K562 (cell line): ENCODE data around the gene ARHGDIB. TPM values are rescaled to one million over a fixed set of nuclear protein-coding genes. Genes with fewer than 3 reads are reported as not detected.
A peak's percentile ranks its signal among the peaks of the same experiment; 100 is the strongest.

Experiments
- CBX1 ChIP-seq: sonication (generic); IDR thresholded peaks from 2 replicates; pipeline ENCODE4 v1.6.1; 2016; ENCODE audit warnings: antibody characterized with exemption, low read depth, mild to moderate bottlenecking
- DLX4 ChIP-seq: fragments of 250-450 bp; sonication (Bioruptor Pico); IDR thresholded peaks from 2 replicates; pipeline ENCODE4 v1.6.1; 2021; ENCODE audit warnings: mild to moderate bottlenecking
- ETV1 ChIP-seq: fragments of 450-650 bp; conservative IDR thresholded peaks from 2 replicates; pipeline ENCODE4 v1.6.1; 2016; ENCODE audit warnings: missing genetic modification characterization, control low read depth, low read depth, missing compliant biosample characterization
- GTF2E2 ChIP-seq: fragments of 200-800 bp; sonication (Bioruptor generic); IDR thresholded peaks from 2 replicates; pipeline ENCODE4 v1.6.1; 2016; ENCODE audit warnings: missing genetic modification characterization, missing compliant biosample characterization
- KLF10 ChIP-seq: fragments of 250-450 bp; sonication (Bioruptor Pico); IDR thresholded peaks from 2 replicates; pipeline ENCODE4 v1.6.1; 2021; ENCODE audit warnings: matching md5 sums
- PHF8 ChIP-seq: fragments of 200-600 bp; sonication (generic); IDR thresholded peaks from 2 replicates; pipeline ENCODE4 v1.6.1; 2012; ENCODE audit warnings: mixed run types, mild to moderate bottlenecking, inconsistent platforms, low read length, moderate library complexity, borderline replicate concordance
- POLR2AphosphoS5 ChIP-seq: IDR thresholded peaks from 2 replicates; pipeline ENCODE4 v1.6.1; 2011; ENCODE audit warnings: mild to moderate bottlenecking, low read depth, low read length, moderate library complexity; ENCODE audit not compliant: control insufficient read depth, insufficient read depth
- SMAD3 ChIP-seq: fragments of 450-650 bp; formaldehyde crosslinking; conservative IDR thresholded peaks from 2 replicates; pipeline ENCODE4 v1.4.0; 2020; ENCODE audit warnings: mild to moderate bottlenecking
- TEAD4 ChIP-seq, 2 experiments: sonication (generic) in 1 of 2; formaldehyde crosslinking in 1 of 2; IDR thresholded peaks; 2 replicates each; pipeline versions ENCODE4 v1.6.1 to v1.8.0; 2012 to 2022; ENCODE audit warnings: borderline replicate concordance in 1 of 2, inconsistent platforms in 1 of 2, low read length in 1 of 2, mild to moderate bottlenecking in 1 of 2, missing genetic modification reagents in 1 of 2
- ZBTB26 ChIP-seq: fragments of 450-650 bp; formaldehyde crosslinking; IDR thresholded peaks from 2 replicates; pipeline ENCODE4 v1.4.0; 2022; ENCODE audit warnings: missing genetic modification characterization
- ZC3H8 ChIP-seq: fragments of 450-650 bp; IDR thresholded peaks from 2 replicates; pipeline ENCODE4 v1.6.1; 2017
- ZNF316 ChIP-seq: fragments of 450-650 bp; IDR thresholded peaks from 2 replicates; pipeline ENCODE4 v1.6.1; 2016
- ZNF436 ChIP-seq: fragments of 250-450, 450-650 bp; sonication (Bioruptor Pico); formaldehyde crosslinking; IDR thresholded peaks from 2 replicates; pipeline ENCODE4 v1.7.0; 2020; ENCODE audit warnings: mild to moderate bottlenecking
- polyA plus RNA-seq, 8 experiments: library from polyadenylated mRNA; depleted of rRNA in 4 of 8; stranded (reverse) in 5 of 8; unstranded in 3 of 8; fragments of >200 nt; fragmentation: Nextera tagmentation in 2 of 8; fragmentation: Illumina TruSeq in 1 of 8; extraction: Ambion mirVana in 2 of 8; extraction: Trizol in 1 of 8; gene quantifications; 2 replicates each; pipeline versions ENCODE4 v1.2.1 to v1.2.3, GENCODE V29; 2011 to 2014; ENCODE audit warnings: inconsistent platforms in 1 of 8, missing spikeins in 1 of 8
- total RNA-seq, 7 experiments: library from RNA; depleted of rRNA in 6 of 7; stranded (reverse); fragments of >200 nt in 6 of 7; fragmentation: Illumina TruSeq in 2 of 7; extraction: Trizol in 2 of 7; gene quantifications; 2 replicates each; pipeline versions ENCODE4 v1.2.1 to v1.2.3, GENCODE V29; 2011 to 2021; ENCODE audit warnings: low replicate concordance in 1 of 7
- TF ChIP-seq, protein P1 (sequence below), 2 experiments: fragments of 150-350 bp in 1 of 2; IDR thresholded peaks; 2 replicates each; pipeline ENCODE4 v1.6.1; 2012 to 2016; ENCODE audit warnings: low read depth in 2 of 2, low read length in 2 of 2, mild to moderate bottlenecking in 1 of 2, moderate library complexity in 1 of 2
- TF ChIP-seq, protein P2 (sequence below), 2 experiments: fragments of 450-650 bp in 1 of 2; IDR thresholded peaks; 2 replicates each; pipeline ENCODE4 v1.6.1; 2011 to 2017; ENCODE audit warnings: low read depth in 2 of 2, antibody characterized with exemption in 1 of 2, borderline replicate concordance in 1 of 2, low read length in 1 of 2, mild to moderate bottlenecking in 1 of 2, mixed read lengths in 1 of 2; ENCODE audit not compliant: control insufficient read depth in 1 of 2
- TF ChIP-seq, protein P3 (sequence below): sonication (generic); formaldehyde crosslinking; IDR thresholded peaks from 2 replicates; pipeline ENCODE4 v1.8.0; 2022; ENCODE audit warnings: missing genetic modification reagents, mild to moderate bottlenecking, moderate library complexity, borderline replicate concordance

ARHGDIB gene
- total and polyA plus RNA-seq, 9 of the 15 experiments (the other 6 are each of a cell fraction or from before 2014, with no cell fraction given): 9.5 to 204 (median 116) TPM

DNA sequence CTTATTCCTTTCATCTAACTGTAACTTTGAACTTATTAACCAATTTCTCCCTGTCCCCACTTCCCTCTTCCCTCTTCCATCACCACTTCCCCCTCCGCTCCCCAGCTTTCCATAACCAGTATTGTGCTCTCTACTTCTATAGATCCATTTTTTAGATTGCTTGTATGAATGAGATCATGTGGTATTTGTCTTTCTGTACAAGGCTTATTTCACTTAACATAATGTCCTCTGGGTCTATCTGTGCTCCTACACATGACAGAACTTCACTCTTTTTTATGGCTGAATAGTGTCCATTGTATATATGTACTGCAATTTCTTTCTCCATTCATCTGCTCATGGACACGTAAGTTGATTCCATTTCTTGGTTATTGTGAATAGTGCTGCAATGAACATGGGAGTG is 37.5 kb downstream of the ARHGDIB start (continued):
- TF ChIP-seq, protein P1, sequence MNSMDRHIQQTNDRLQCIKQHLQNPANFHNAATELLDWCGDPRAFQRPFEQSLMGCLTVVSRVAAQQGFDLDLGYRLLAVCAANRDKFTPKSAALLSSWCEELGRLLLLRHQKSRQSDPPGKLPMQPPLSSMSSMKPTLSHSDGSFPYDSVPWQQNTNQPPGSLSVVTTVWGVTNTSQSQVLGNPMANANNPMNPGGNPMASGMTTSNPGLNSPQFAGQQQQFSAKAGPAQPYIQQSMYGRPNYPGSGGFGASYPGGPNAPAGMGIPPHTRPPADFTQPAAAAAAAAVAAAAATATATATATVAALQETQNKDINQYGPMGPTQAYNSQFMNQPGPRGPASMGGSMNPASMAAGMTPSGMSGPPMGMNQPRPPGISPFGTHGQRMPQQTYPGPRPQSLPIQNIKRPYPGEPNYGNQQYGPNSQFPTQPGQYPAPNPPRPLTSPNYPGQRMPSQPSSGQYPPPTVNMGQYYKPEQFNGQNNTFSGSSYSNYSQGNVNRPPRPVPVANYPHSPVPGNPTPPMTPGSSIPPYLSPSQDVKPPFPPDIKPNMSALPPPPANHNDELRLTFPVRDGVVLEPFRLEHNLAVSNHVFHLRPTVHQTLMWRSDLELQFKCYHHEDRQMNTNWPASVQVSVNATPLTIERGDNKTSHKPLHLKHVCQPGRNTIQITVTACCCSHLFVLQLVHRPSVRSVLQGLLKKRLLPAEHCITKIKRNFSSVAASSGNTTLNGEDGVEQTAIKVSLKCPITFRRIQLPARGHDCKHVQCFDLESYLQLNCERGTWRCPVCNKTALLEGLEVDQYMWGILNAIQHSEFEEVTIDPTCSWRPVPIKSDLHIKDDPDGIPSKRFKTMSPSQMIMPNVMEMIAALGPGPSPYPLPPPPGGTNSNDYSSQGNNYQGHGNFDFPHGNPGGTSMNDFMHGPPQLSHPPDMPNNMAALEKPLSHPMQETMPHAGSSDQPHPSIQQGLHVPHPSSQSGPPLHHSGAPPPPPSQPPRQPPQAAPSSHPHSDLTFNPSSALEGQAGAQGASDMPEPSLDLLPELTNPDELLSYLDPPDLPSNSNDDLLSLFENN (IDR thresholded peaks at IDR 0.05; ENCODE audit: low read depth in 2 of 2, low read length in 2 of 2): 0 out of 4 replicates have a peak, but pooled peaks of 1 of the 2 experiments have one; percentile 49
- 0 out of 2 replicates have a peak, but pooled peaks have one; percentile 8 for TF ChIP-seq TEAD4 (IDR thresholded peaks at IDR 0.05; ENCODE audit: low read length)
- no peak for TF ChIP-seq TEAD4 (CRISPR knock-in tag; IDR thresholded peaks at IDR 0.05; ENCODE audit: borderline replicate concordance)
- TF ChIP-seq ZBTB26 (CRISPR knock-in tag): peak; percentile 98
- peak; percentile 67; the same call in 1 of the 2 replicates for TF ChIP-seq DLX4 (CRISPR knock-in tag)
- TF ChIP-seq, protein P2, sequence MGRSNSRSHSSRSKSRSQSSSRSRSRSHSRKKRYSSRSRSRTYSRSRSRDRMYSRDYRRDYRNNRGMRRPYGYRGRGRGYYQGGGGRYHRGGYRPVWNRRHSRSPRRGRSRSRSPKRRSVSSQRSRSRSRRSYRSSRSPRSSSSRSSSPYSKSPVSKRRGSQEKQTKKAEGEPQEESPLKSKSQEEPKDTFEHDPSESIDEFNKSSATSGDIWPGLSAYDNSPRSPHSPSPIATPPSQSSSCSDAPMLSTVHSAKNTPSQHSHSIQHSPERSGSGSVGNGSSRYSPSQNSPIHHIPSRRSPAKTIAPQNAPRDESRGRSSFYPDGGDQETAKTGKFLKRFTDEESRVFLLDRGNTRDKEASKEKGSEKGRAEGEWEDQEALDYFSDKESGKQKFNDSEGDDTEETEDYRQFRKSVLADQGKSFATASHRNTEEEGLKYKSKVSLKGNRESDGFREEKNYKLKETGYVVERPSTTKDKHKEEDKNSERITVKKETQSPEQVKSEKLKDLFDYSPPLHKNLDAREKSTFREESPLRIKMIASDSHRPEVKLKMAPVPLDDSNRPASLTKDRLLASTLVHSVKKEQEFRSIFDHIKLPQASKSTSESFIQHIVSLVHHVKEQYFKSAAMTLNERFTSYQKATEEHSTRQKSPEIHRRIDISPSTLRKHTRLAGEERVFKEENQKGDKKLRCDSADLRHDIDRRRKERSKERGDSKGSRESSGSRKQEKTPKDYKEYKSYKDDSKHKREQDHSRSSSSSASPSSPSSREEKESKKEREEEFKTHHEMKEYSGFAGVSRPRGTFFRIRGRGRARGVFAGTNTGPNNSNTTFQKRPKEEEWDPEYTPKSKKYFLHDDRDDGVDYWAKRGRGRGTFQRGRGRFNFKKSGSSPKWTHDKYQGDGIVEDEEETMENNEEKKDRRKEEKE (IDR thresholded peaks at IDR 0.05; ENCODE audit: borderline replicate concordance in 1 of 2, control insufficient read depth in 1 of 2, low read depth in 2 of 2, low read length in 1 of 2): peak in 1 of 2 experiments; percentile 69; a peak in 1 of 4 replicates
- TF ChIP-seq CBX1: peak; percentile 59; the same call in 1 of the 2 replicates
- TF ChIP-seq POLR2AphosphoS5: peak; percentile 78
- TF ChIP-seq ZNF316: peak; percentile 41
- no peak for TF ChIP-seq ETV1 (tag)
- TF ChIP-seq SMAD3 (CRISPR knock-in tag): no peak
- peak; percentile 77; the same call in 1 of the 2 replicates for TF ChIP-seq ZC3H8
- 0 out of 2 replicates have a peak, but pooled peaks have one; percentile 7 for TF ChIP-seq ZNF436 (CRISPR knock-in tag)
- peak; percentile 56; the same call in 1 of the 2 replicates for TF ChIP-seq GTF2E2 (tag)
- TF ChIP-seq, protein P3, sequence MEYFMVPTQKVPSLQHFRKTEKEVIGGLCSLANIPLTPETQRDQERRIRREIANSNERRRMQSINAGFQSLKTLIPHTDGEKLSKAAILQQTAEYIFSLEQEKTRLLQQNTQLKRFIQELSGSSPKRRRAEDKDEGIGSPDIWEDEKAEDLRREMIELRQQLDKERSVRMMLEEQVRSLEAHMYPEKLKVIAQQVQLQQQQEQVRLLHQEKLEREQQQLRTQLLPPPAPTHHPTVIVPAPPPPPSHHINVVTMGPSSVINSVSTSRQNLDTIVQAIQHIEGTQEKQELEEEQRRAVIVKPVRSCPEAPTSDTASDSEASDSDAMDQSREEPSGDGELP (CRISPR knock-in tag): no peak
- no peak for TF ChIP-seq PHF8
- TF ChIP-seq KLF10: 0 out of 2 replicates have a peak, but pooled peaks have one; percentile 55
